ENCODE measurements around the gene GBE1.

The GBE1 gene

DNA sequence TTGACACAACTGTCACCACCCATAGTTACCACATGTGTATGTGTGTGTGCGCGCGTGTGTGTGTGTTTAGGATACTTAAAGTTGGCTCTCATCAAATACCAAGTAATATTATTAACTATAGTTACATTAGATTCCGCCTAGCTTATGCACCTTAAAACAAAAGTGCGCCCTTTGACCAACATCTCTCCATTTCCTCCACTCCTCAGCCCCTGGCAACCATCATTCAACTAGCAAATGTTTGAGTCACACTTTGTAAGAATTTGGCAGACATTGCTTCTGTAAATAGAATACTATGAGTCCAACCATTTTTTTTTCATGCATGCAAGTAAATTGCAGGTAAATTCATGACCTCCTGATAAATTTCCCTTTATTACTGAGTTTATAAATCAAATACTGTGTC, 169.3 kb downstream of the GBE1 start:
- Histone ChIP-seq H3K27me3 (replicated peaks; ENCODE audit: control insufficient read depth, insufficient read depth, low read length) (no peaks in the 10 kb centered on the region), H3K36me3 (ENCODE audit: control insufficient read depth, insufficient read depth, low read length) (no peaks in the 10 kb centered on the region), H3K4me3 (replicated peaks; ENCODE audit: low read depth, low read length) (no peak overlapping the region)
- TF ChIP-seq, protein P1, sequence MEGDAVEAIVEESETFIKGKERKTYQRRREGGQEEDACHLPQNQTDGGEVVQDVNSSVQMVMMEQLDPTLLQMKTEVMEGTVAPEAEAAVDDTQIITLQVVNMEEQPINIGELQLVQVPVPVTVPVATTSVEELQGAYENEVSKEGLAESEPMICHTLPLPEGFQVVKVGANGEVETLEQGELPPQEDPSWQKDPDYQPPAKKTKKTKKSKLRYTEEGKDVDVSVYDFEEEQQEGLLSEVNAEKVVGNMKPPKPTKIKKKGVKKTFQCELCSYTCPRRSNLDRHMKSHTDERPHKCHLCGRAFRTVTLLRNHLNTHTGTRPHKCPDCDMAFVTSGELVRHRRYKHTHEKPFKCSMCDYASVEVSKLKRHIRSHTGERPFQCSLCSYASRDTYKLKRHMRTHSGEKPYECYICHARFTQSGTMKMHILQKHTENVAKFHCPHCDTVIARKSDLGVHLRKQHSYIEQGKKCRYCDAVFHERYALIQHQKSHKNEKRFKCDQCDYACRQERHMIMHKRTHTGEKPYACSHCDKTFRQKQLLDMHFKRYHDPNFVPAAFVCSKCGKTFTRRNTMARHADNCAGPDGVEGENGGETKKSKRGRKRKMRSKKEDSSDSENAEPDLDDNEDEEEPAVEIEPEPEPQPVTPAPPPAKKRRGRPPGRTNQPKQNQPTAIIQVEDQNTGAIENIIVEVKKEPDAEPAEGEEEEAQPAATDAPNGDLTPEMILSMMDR (IDR thresholded peaks at IDR 0.05; ENCODE audit: insufficient read depth, low read length, poor library complexity, severe bottlenecking), result no peak
- DNase-seq (ENCODE audit: extremely low read depth, insufficient read length), result no peak

DNA sequence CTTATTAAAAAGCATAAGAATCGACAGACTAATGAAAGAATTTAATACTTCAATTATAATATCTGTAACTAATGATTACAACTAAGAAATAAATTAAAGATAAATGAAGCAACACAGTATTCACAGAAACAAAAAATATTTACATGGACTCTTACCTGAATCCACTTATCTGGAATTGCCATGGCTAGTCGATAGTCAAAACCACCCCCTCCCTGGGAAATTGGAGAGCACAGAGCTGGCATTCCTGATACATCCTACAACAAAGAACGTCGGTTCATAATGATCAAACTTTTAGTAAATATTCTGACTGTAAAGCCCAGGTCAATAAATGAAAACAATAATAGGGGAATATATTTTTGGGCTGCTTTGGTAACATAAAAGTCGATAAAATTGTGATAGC, 175.5 kb downstream of the GBE1 start:
- no peaks in the 10 kb centered on the region for H3K36me3 ChIP-seq (ENCODE audit: control insufficient read depth, insufficient read depth, low read length)
- H3K27me3 ChIP-seq (replicated peaks; ENCODE audit: control insufficient read depth, insufficient read depth, low read length), result no peaks in the 10 kb centered on the region
- H3K4me3 ChIP-seq (replicated peaks; ENCODE audit: low read depth, low read length), result no peak overlapping the region
- no peak for DNase-seq (ENCODE audit: extremely low read depth, insufficient read length)
- TF ChIP-seq, protein P1 (IDR thresholded peaks at IDR 0.05; ENCODE audit: insufficient read depth, low read length, poor library complexity, severe bottlenecking), result no peak

DNA sequence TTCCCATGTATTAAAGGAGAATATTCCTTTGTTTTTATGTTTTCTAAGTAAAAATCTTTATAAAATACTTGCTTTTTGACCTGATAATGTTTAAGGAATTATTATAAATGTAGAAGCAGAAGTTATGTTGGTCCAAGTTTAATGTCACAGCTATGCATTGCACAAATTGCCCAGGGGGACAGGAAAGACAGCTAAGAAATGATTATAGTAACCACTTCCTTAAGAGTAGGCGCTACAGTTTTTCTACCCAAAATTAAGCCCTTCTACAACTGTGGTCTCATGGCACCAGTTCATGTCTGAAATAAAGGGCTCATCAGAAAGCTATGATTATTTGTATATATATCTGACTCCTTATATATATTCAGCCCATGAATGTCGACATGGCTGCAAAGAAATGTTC, 176.4 kb downstream of the GBE1 start:
- TF ChIP-seq, protein P1 (IDR thresholded peaks at IDR 0.05; ENCODE audit: insufficient read depth, low read length, poor library complexity, severe bottlenecking), result no peak
- DNase-seq (ENCODE audit: extremely low read depth, insufficient read length), result no peak
- H3K27me3 ChIP-seq (replicated peaks; ENCODE audit: control insufficient read depth, insufficient read depth, low read length), result no peaks in the 10 kb centered on the region
- no peak overlapping the region for H3K4me3 ChIP-seq (replicated peaks; ENCODE audit: low read depth, low read length)
- H3K36me3 ChIP-seq (ENCODE audit: control insufficient read depth, insufficient read depth, low read length), result no peaks in the 10 kb centered on the region; the same call in 1 of the 2 replicates

DNA sequence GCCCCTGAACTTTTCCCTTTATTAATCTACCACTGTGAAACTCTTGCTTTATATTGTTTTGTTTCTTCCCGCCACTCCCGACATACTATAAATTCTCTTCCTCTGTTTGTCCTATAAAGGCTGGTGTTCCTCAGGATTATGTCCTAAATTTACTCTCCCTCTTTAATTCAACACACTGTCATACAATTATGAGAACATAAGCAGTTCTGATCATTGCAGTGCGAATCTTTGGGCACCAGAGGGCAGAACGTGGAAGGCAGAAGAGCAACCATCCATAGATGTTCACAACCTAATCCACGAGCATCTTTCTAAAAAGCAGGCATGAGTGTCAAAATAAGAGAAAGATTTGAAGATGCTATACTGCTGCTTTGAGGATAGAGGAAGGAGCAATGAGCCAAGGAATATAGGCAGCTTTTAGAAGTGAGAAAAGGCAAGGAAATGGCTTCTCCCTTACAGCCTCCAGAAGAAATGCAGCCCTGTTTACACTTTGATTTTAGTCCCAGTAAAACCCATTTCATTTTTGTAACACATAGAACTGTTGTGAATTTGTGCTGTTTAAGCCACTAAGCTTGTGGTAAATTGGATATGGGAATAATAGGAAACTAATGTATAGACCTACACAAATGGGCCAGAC, 179.4 kb downstream of the GBE1 start:
- H3K27me3 ChIP-seq (replicated peaks; ENCODE audit: control insufficient read depth, insufficient read depth, low read length), result no peaks in the 10 kb centered on the region
- peak; percentile 7 for DNase-seq (ENCODE audit: extremely low read depth, insufficient read length)

DNA sequence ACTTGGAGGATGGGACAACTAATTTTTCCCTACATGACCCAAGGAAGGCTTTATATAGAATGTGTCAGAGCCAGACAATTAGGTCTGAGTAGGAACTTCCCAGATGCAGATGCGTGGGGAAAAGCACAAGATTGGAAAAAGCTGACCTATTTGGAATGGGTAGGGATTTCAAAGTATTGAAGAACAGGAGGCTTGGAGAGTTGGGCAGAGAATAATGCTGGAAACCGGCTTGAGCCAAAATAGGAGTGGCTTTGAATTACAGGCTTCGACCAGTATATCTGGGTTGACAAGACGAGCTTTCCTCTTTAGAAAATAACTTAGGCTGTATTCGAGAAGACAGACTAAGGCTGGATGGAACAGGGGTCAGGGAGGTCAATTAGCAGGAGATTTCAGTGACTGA, 181.1 kb downstream of the GBE1 start:
- no peak for DNase-seq (ENCODE audit: extremely low read depth, insufficient read length)
- H3K4me3 ChIP-seq (replicated peaks; ENCODE audit: low read depth, low read length), result no peak overlapping the region
- TF ChIP-seq, protein P1 (IDR thresholded peaks at IDR 0.05; ENCODE audit: insufficient read depth, low read length, poor library complexity, severe bottlenecking), result no peak

More for the DNA sequence above, 179.4 kb downstream of the GBE1 start:
- Histone ChIP-seq H3K36me3 (ENCODE audit: control insufficient read depth, insufficient read depth, low read length) (no peaks in the 10 kb centered on the region; the same call in 1 of the 2 replicates), H3K4me3 (replicated peaks; ENCODE audit: low read depth, low read length) (no peak overlapping the region)
- TF ChIP-seq, protein P1 (IDR thresholded peaks at IDR 0.05; ENCODE audit: insufficient read depth, low read length, poor library complexity, severe bottlenecking), result peak; percentile 75

DNA sequence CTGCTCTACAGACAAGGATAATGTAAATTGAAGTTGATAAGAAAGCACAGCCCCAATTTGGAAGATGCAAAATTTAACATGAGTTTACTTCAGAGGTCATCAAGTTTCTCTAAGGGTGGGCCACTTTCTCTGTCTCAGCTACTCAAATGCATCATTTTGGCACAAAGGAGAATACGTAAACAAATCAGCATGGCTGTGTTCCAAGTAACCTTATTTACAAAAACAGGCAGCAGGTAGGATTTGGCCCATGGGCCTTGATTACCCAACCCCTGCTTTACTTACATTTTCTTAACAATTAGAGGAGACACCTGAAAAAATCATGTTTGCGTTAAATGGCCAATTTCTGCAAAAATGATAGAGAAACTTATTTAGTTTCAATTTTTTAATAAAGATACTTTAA, 181.7 kb downstream of the GBE1 start:
- no peak for DNase-seq (ENCODE audit: extremely low read depth, insufficient read length)
- H3K36me3 ChIP-seq (ENCODE audit: control insufficient read depth, insufficient read depth, low read length), result no peaks in the 10 kb centered on the region; the same call in 1 of the 2 replicates

More for the DNA sequence above, 181.1 kb downstream of the GBE1 start:
- no peaks in the 10 kb centered on the region; the same call in 1 of the 2 replicates for H3K36me3 ChIP-seq (ENCODE audit: control insufficient read depth, insufficient read depth, low read length)
- H3K27me3 ChIP-seq (replicated peaks; ENCODE audit: control insufficient read depth, insufficient read depth, low read length), result no peaks in the 10 kb centered on the region

More for the DNA sequence above, 181.7 kb downstream of the GBE1 start:
- no peak overlapping the region for H3K4me3 ChIP-seq (replicated peaks; ENCODE audit: low read depth, low read length)
- no peaks in the 10 kb centered on the region for H3K27me3 ChIP-seq (replicated peaks; ENCODE audit: control insufficient read depth, insufficient read depth, low read length)
- TF ChIP-seq, protein P1 (IDR thresholded peaks at IDR 0.05; ENCODE audit: insufficient read depth, low read length, poor library complexity, severe bottlenecking), result no peak

All from GM06990 (cell line).